GM21526 (cell line): ENCODE measurements around the gene TRIM14.
"Not testable (repeated sequence)": the region's sequence is repeated elsewhere in the genome, so short reads cannot be mapped to it uniquely, and the experiment has no call there.

Source experiments
- ATAC-seq: cut with Tn5 transposase; IDR thresholded peaks from one replicate; pipeline ENCODE4 v1.9.1; 2021; ENCODE audit warnings: moderate library complexity; ENCODE audit not compliant: unreplicated experiment, low FRiP score

Gene TRIM14

GRCh38 chr9:98109052-98109451, 10.0 kb downstream of the TRIM14 start:
- no peak for ATAC-seq

- ATAC-seq, result peak; percentile 61
These were observed 10.4 kb downstream of the TRIM14 start for GRCh38 chr9:98108531-98109031.

GRCh38 chr9:98107926-98108325, 11.1 kb downstream of the TRIM14 start:
- ATAC-seq, result no peak

GRCh38 chr9:98105006-98105405, 14.0 kb downstream of the TRIM14 start:
- no peak for ATAC-seq

GRCh38 chr9:98104445-98104881, 14.6 kb downstream of the TRIM14 start:
- ATAC-seq, result no peak

GRCh38 chr9:98101868-98102273, 17.2 kb downstream of the TRIM14 start:
- peak; percentile 94 for ATAC-seq

GRCh38 chr9:98101416-98101815, 17.6 kb downstream of the TRIM14 start:
- ATAC-seq, result peak; percentile 1

- no peak for ATAC-seq
These were observed 18.6 kb downstream of the TRIM14 start for GRCh38 chr9:98100456-98100855.

- no peak for ATAC-seq
These were observed 19.1 kb downstream of the TRIM14 start for GRCh38 chr9:98099898-98100297.

- no peak for ATAC-seq
These were observed 19.7 kb downstream of the TRIM14 start for GRCh38 chr9:98099346-98099745.

- no peak for ATAC-seq
These were observed 21.2 kb downstream of the TRIM14 start for GRCh38 chr9:98097836-98098235.

GRCh38 chr9:98096091-98096490, 22.9 kb downstream of the TRIM14 start:
- ATAC-seq, result no peak

- ATAC-seq, result no peak
These were observed 23.6 kb downstream of the TRIM14 start for GRCh38 chr9:98095401-98095800.

GRCh38 chr9:98094851-98095250, 24.2 kb downstream of the TRIM14 start:
- ATAC-seq, result no peak

- ATAC-seq, result no peak
These were observed 24.7 kb downstream of the TRIM14 start for GRCh38 chr9:98094316-98094715.

- ATAC-seq, result no peak
These were observed 26.4 kb downstream of the TRIM14 start for GRCh38 chr9:98092613-98092931.

- ATAC-seq, result no peak
These were observed 27.0 kb downstream of the TRIM14 start for GRCh38 chr9:98091735-98092612.

- ATAC-seq, result not testable (repeated sequence)
These were observed 28.3 kb downstream of the TRIM14 start for GRCh38 chr9:98090674-98091073.

GRCh38 chr9:98087420-98088354, 31.3 kb downstream of the TRIM14 start:
- no peak for ATAC-seq

GRCh38 chr9:98086461-98086860, 32.6 kb downstream of the TRIM14 start:
- ATAC-seq, result no peak

- no peak for ATAC-seq
These were observed 33.1 kb downstream of the TRIM14 start for GRCh38 chr9:98085944-98086343.
